ENCODE results near the gene MCM3AP.

- no peak for TF ChIP-seq POLR2AphosphoS5 (IDR thresholded peaks at IDR 0.05)
- no peak for TF ChIP-seq POLR2A (IDR thresholded peaks at IDR 0.05)
Observed at GRCh38 chr21:46214478-46215340, 70.7 kb downstream of the MCM3AP start.

All from sigmoid colon (tissue), 4 donors.